ENCODE data around the gene EWSR1.
A peak's percentile ranks its signal among the peaks of the same experiment; 100 is the strongest.
"Not testable (repeated sequence)": the region's sequence is repeated elsewhere in the genome, so short reads cannot be mapped to it uniquely, and the experiment has no call there.

Gene EWSR1

GRCh38 chr22:29267858-29268510 lies at the start of gene EWSR1, which contains the start of gene RHBDD3:
Gene EWSR1 (plus strand): TSS chr22:29268268. CDS start chr22:29268337, 69 bp downstream.
Gene RHBDD3 (minus strand): TSS chr22:29267981. CDS start chr22:29265626, 2,355 bp downstream.
- DNase-seq (ENCODE audit: low read depth) = peak; percentile 95

- no peak for DNase-seq (ENCODE audit: low read depth)
Measured at GRCh38 chr22:29218758-29219408, 49.2 kb upstream of the EWSR1 start.

- not testable (repeated sequence) for DNase-seq (ENCODE audit: low read depth)
Measured at GRCh38 chr22:29219409-29219782, 48.7 kb upstream of the EWSR1 start.

- DNase-seq (ENCODE audit: low read depth) = no peak
Measured at GRCh38 chr22:29219881-29220670, 48.0 kb upstream of the EWSR1 start.

DNA sequence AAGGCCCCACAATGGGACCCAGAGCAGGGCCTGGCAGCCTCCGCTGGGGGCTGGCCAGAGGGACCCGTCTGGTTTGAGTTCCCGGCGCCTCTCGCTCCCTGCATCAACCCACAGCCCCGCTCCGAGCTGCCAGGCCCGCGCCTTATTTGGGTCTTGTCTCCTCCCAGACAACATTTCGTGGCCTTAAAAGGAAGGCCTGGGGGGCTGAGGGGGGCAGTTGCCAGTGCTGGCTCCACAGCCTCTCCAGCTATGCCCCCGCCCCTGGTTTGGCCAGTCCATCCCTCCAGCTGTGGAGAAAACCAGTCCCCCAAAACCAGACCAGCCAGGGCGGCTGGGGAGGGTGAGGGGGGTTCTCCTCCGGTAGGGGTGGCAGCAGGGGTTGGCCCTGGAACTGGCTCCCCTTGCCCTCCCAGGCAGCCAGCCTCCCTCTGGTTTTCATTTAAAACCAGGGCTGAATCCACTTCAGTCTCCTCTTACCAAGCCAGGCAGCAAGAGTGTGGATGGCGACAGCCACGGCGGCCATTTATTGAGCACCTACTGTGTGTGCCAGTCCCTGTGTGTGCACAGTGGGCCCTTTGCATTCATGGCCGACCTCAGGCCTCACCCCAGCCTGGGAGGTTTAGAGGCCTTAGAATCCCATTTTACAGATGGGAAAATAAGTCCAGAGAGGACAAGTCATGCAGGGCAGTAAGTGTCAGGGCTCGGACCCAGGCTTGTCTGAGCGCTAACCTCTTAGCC lies 43.8 kb upstream of the EWSR1 start:
- DNase-seq (ENCODE audit: low read depth) = no peak

DNA sequence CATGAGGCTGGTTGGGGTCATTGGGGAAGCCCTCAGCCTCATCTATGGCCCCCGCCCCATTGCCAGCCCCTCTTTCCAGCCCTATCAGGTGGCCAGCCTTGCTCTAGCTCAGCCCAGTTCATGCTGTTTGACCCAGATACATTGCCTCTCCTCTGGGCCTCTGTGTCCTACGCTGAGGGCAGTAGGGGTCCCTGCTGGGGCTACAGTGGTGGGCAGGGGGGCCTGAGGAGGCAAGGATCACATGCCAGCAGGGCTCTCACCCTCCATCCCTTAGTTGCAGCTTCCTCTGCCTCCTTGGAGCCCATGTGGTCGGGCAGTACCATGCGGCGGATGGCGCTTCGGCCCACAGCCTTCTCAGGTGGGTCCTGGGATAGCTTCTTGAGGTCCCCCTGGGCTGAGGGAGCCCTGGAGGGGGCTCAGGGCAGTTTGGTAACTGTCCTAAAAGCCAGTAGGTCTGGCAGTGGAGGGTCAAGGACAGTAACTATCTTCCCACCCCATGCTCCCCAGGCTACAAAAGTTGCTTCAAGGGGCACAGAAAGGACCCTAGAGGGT lies 43.1 kb upstream of the EWSR1 start:
- no peak for DNase-seq (ENCODE audit: low read depth)

DNA sequence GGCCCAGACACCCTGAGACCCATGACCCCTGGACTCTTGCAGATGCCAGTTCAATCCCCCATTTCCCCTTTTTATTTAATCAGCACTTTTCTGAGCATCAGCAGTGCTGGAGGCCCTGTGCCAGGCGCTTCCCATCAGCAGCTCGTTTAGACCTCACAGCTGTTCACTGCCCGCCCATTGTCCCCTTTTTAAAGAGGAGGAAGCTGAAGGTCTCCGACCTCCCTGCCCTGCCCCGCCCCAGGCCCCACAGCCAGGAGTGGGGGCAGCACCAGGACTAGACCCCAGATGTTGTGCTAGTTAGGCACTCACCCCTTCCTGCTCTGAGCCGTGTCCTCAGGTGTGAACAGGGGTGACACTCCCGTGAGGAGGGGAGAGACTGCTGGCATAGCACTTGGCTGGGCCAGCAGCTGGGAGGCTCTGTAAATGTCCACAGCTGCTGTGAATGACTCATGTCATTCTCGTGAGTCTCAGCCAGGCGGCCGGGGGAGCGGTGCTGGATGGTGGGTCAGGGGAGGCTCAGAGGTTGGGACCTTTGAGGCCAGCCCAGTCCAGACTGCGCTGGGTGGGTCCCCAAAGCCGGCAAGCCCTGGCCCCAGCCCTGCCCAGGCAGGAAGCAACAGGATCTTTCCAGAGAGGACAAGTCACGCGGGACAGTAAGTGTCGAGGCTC lies 42.5 kb upstream of the EWSR1 start:
- DNase-seq (ENCODE audit: low read depth) = no peak

DNA sequence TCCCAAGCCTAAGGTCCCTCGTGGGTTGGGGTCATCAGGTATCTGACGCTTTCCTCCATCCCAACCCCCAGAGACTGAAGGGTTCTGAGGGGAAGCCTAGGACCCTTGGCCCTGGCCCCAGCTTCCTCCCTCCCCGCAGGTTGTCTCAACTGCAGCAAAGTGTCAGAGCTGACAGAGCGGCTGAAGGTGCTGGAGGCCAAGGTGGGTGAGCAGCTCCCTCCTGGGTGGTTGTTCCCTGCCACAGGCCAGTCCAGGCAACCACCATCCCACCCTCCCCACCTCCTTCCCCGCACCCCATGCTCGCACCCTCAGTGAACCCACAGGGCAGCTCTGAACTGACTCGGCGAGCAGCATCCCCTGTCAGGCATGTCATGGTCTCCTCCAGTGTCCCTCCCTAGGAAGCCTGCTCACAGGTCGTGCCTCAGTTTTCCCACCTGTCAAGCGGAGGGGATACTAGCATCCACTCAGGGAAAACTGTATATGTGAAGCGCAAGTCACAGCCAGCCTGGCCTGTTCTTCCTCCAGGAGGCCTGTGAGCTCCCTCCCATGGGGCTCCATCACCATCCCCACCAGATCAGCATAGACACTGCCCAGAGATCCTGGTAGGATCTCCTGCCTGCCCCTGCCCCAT lies 41.6 kb upstream of the EWSR1 start:
- no peak for DNase-seq (ENCODE audit: low read depth)

DNA sequence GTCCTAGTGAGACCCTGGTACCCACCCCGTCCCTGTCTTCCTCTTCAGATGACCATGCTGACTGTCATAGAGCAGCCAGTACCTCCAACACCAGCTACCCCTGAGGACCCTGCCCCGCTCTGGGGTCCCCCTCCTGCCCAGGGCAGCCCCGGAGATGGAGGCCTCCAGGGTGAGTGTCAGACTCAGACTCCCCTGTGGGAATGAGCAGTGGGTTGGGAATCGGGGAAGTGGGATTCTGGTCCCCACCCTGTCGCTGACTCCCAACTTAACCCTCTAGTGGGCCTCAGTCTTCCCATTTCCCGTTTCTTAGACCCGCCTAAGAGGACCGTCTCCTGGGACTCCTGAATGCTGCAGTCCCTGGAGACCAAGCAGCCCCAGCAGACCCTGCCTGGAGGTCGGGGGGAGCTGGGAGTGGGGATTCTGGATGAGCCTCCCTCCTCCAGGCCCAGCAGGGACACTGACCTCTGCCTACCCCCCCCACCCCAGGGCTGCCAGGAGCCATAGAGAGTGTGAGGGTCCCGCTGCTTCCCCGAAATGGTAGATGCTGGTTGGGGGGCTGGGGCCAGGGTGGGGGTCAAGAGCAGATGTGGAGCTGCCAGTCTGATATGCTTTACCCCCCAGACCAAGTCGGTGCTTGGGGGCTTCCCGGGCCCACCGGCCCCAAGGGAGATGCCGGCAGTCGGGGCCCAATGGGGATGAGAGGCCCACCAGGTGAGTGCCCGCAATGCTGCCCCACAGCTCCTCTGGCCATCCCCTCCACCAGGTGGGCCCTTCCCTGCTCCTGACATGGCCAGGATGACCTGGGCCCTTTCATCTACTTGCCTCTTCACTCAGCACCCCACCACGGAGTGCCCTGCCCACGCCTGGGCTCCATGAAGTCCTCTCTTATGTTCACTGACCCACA lies 36.8 kb upstream of the EWSR1 start:
- no peak for DNase-seq (ENCODE audit: low read depth)

DNA sequence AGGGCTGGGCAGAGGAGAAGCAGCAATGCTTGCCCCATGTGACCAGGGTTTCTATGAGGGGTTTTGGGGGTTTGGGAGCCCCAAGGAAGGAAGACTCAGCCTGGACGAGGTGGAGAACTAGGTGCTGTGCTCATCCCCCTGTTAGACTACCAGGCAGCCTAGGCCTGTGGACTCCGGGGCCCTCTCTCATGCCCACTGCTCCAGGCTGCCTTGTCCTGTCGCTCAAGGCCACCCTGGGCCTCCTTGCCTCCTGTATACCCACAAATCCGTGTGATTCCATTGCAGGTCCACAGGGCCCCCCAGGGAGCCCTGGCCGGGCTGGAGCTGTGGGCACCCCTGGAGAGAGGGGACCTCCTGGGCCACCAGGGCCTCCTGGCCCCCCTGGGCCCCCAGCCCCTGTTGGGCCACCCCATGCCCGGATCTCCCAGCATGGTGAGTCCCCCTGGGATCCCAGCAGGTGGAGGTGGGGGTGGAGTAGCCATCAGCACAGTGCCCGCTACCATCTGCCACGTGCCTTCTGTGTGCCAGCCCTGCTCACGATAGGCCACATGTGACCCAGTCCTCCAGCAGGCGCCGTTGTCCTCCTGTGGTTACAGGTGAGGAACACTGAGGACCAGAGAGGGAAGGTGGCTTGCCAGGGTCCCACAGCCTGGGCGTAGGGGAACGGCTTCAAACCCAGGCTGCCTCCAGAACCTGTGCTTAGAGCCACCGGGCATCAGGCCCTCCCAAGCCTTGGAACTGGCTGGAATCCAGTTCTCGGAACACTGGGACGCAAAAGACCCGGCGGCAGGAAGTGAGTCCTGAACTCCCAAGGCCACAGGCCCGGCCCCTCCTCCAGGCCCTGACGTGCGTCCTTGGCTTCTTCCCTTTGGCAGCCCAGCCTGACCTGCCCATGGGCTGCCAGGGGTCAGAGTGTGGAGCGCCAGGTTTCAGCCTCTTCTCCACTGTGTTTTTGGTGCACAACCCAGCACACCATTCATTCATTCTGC lies 35.8 kb upstream of the EWSR1 start:
- DNase-seq (ENCODE audit: low read depth) = no peak

DNA sequence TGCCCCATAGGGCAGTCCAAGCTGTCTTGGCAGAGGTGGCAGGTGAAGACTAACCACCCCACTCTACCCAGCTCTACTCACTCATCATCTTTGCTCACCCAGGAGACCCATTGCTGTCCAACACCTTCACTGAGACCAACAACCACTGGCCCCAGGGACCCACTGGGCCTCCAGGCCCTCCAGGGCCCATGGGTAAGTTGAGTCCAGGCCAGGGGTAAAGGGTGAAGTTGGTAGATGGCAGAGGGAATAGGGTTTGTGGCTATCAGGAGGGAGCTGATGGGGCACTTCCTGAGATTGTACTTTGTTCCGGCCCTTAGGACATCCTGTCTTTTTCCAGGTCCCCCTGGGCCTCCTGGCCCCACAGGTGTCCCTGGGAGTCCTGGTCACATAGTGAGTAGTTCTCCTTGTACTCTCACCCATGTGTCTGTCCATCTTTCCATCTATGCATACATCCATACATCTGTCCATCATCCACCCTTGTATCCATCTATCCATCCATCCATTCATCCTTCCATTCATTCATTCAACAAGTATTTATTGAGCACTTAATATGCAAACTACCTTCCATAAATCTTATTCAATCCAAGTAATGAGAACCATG lies 34.7 kb upstream of the EWSR1 start:
- DNase-seq (ENCODE audit: low read depth) = no peak

- not testable (repeated sequence) for DNase-seq (ENCODE audit: low read depth)
Measured at GRCh38 chr22:29240481-29240880, 27.6 kb upstream of the EWSR1 start.

DNA sequence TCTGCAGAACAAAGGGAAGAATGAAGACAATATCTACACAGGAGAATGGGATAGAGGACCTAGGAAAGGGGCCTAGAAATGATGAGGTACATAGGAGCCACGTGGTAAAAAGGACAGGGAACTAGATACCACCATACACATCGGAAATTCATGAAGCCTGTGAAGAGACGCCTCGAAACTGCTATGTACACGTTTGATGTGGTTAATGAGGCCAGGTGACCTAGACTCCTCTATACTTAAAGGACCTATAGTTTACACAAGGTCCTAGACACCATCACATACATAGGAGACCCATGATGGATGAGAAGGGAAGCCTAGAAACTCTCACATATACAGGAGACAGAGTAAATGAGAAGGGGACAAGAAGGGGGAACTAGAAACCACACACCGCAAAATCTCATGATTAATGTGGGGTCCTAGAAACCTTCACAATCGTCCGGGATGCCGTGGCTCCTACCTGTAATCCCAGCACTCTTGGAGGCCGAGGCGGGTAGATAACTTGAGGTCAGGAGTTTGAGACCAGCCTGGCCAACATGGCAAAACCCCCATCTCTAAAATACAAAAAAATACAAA lies 24.1 kb upstream of the EWSR1 start:
- no peak for DNase-seq (ENCODE audit: low read depth)

GRCh38 chr22:29244785-29245625 lies 23.1 kb upstream of the EWSR1 start:
- DNase-seq (ENCODE audit: low read depth) = no peak

DNA sequence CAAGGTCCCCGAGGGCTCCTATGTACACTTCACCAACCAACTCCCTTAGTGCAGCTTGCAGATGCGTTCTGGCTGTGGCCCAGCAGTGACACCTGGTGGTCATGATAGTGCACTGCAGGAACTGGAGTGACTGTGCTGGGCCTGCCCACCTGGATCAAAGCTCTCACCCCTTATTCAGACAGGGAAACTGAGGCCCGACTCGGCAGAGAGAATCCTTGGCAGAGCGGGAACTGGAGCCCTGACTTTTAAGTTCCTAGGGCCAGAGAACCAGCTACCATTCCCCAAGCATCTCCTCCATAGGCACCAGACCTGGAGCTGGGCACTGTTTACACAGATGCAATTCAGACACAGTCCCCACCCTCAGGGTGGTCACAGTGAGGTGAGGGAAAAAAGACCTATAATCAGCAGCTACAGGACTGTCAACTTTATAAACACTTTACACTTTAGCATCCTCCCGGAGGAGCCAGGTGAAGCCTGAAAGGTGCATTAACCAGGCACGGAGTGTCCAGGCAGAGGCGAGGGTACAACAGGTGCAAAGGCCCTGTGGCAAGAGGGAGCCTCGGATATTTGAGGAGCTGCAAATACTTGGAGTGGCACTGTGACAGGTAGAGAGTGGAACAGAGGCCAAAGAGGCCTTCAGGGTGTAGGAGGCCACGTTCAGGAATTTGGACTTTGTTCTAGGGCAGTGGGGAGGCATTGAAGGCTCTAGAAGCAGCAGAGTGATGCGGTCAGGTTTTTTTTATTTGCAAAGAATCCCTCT lies 22.3 kb upstream of the EWSR1 start:
- DNase-seq (ENCODE audit: low read depth) = no peak

- not testable (repeated sequence) for DNase-seq (ENCODE audit: low read depth)
Measured at GRCh38 chr22:29247891-29248290, 20.2 kb upstream of the EWSR1 start.

Data from GM04504 (cell line).